MCF 10A (cell line): ENCODE results near the gene PPFIBP2. TPM values are rescaled to one million over a fixed set of nuclear protein-coding genes. Genes with fewer than 3 reads are reported as not detected.
A peak's percentile ranks its signal among the peaks of the same experiment; 100 is the strongest.

Experiments
- Bru-seq: library from RNA; stranded (reverse); fragments of 400-500 nt; gene quantifications from one replicate; lab custom pipeline; 2021; lab: Mats Ljungman, UMichigan
- BruChase-seq, 2 experiments: library from RNA; stranded (reverse); fragments of 400-500 nt; gene quantifications; one replicate each; lab custom pipeline; 2021; lab: Mats Ljungman, UMichigan
- BruUV-seq: library from RNA; stranded (reverse); fragments of 400-500 nt; replicated peaks from 2 replicates; lab custom pipeline; 2021; lab: Mats Ljungman, UMichigan
- CTCF ChIA-PET: fragments of 300-600 bp; sonication (Branson Sonifier 250); formaldehyde crosslinking; extraction: SDS; loops from one replicate; lab custom pipeline; 2021; ENCODE audit warnings: antibody characterized with exemption, inconsistent platforms; lab: Yijun Ruan, JAX
- POLR2A ChIA-PET: fragments of 300-600, 350-650 bp; sonication (Branson Sonifier 250); formaldehyde crosslinking; extraction: SDS; loops from one replicate; lab custom pipeline; 2020; ENCODE audit warnings: antibody characterized with exemption, inconsistent platforms; lab: Yijun Ruan, JAX
- DNase-seq: peaks from one replicate; pipeline ENCODE4 v3.0.0-alpha.2; 2018; ENCODE audit not compliant: unreplicated experiment
- H3K27ac Mint-ChIP-seq: one replicate; pipeline ENCODE4 v1.8.0; 2022; ENCODE audit warnings: mild to moderate bottlenecking, low read depth, mixed read lengths; ENCODE audit not compliant: unreplicated experiment
- H3K27me3 Mint-ChIP-seq: one replicate; pipeline ENCODE4 v1.8.0; 2022; ENCODE audit warnings: mixed read lengths; ENCODE audit not compliant: insufficient read depth, unreplicated experiment
- H3K36me3 Mint-ChIP-seq: one replicate; pipeline ENCODE4 v1.8.0; 2022; ENCODE audit warnings: mild to moderate bottlenecking, moderate library complexity, mixed read lengths; ENCODE audit not compliant: insufficient read depth, unreplicated experiment
- H3K4me1 Mint-ChIP-seq: one replicate; pipeline ENCODE4 v1.8.0; 2022; ENCODE audit warnings: mixed read lengths; ENCODE audit not compliant: insufficient read depth, unreplicated experiment
- H3K4me3 Mint-ChIP-seq: one replicate; pipeline ENCODE4 v1.8.0; 2022; ENCODE audit warnings: mild to moderate bottlenecking, moderate library complexity, mixed read lengths; ENCODE audit not compliant: unreplicated experiment
- H3K9me3 Mint-ChIP-seq: one replicate; pipeline ENCODE4 v1.8.0; 2022; ENCODE audit warnings: mixed read lengths; ENCODE audit not compliant: unreplicated experiment
- CTCF ChIP-seq: fragments of 200-600 bp; IDR thresholded peaks from one replicate; pipeline ENCODE4 v1.8.0; 2022; ENCODE audit warnings: antibody characterized with exemption, mild to moderate bottlenecking; ENCODE audit not compliant: unreplicated experiment
- intact Hi-C: fragments of 100-400 bp; cut with micrococcal nuclease; formaldehyde crosslinking; loops from 2 replicates; pipeline ENCODE4 v1.14.1; 2022
- long read RNA-seq: library from polyadenylated mRNA; stranded (forward); transcript quantifications from one replicate; pipeline ENCODE4 v2.0.0, GENCODE V29; 2022
- total RNA-seq: library from RNA; stranded (reverse); gene quantifications from 2 replicates; pipeline ENCODE4 v1.2.3, GENCODE V29; 2022

Gene PPFIBP2
- total RNA-seq (3.5 and 4.3 TPM in 2 replicates), Bru-seq, nascent RNA (percentile 37 among the genes with signal in this experiment), BruChase-seq, experiment 1, labeled RNA remaining after a 6-hour chase (percentile 28 among the genes with signal in this experiment), BruChase-seq, experiment 2, labeled RNA remaining after a 2-hour chase (percentile 31 among the genes with signal in this experiment)
- long read RNA-seq, partial matches to known transcripts = 2 of 12 reads
- long read RNA-seq, other reads (novel, unspliced or antisense) = 7 of 12 reads

GRCh38 chr11:7513234-7514098 lies at the start of gene PPFIBP2:
PPFIBP2 (plus strand) TSS chr11:7513999; CDS start chr11:7549476, 35,477 bp downstream.
- peak within 1 kb of the TSS; percentile 52 for H3K27ac Mint-ChIP-seq
- peak within 1 kb of the TSS; percentile 83 for H3K4me3 Mint-ChIP-seq
- ChIA-PET CTCF (interaction anchor here (0.5 to 5.7 kb wide), 52 partner anchors 8 to 512 kb away, joined by 3 to 38 read pairs (median 4); no protein-coding TSS in a partner anchor), POLR2A (interaction anchor here (0.7 to 1.3 kb wide), 2 partner anchors 10 to 152 kb away, joined by 4 to 5 read pairs; no protein-coding TSS in a partner anchor)
- no peaks in the 10 kb centered on the region for H3K4me1 Mint-ChIP-seq
- H3K9me3 Mint-ChIP-seq = no peaks in the 10 kb centered on the region
- no peaks in the 10 kb centered on the region for H3K36me3 Mint-ChIP-seq
- intact Hi-C loops = loop anchor here (1.0 kb wide), 3 partner anchors 58 to 152 kb away; no protein-coding TSS in a partner anchor
- peaks cover 17% of the 10 kb centered on the region for H3K27me3 Mint-ChIP-seq
- DNase-seq = peak; percentile 70
- peak; percentile 74 for TF ChIP-seq CTCF
- no TSS peak for BruUV-seq

- Mint-ChIP-seq H3K9me3 (no peaks in the 10 kb centered on the region), H3K36me3 (no peaks in the 10 kb centered on the region), H3K27me3 (no peaks in the 10 kb centered on the region), H3K4me1 (no peaks in the 10 kb centered on the region), H3K4me3 (no peak overlapping the region), H3K27ac (no peak overlapping the region)
- intact Hi-C loops = no loop called here
- TF ChIP-seq CTCF = no peak
- no TSS peak for BruUV-seq
- ChIA-PET CTCF (interaction anchor here (1.1 kb wide), 1 partner anchor 209 kb away, joined by 4 read pairs; no protein-coding TSS in a partner anchor), POLR2A (no interaction called here)
- no peak for DNase-seq
Measured at GRCh38 chr11:7467652-7468051, 46.1 kb upstream of the PPFIBP2 start.

GRCh38 chr11:7469351-7469865 lies 44.4 kb upstream of the PPFIBP2 start:
- intact Hi-C loops = no loop called here
- Mint-ChIP-seq H3K4me1 (no peaks in the 10 kb centered on the region), H3K9me3 (no peaks in the 10 kb centered on the region), H3K4me3 (no peak overlapping the region), H3K36me3 (no peaks in the 10 kb centered on the region), H3K27me3 (no peaks in the 10 kb centered on the region), H3K27ac (no peak overlapping the region)
- POLR2A ChIA-PET = interaction anchor here (0.6 kb wide), 1 partner anchor 20 kb away, joined by 3 read pairs; no protein-coding TSS in a partner anchor
- no TSS peak for BruUV-seq
- TF ChIP-seq CTCF = no peak
- CTCF ChIA-PET = interaction anchor here (0.6 to 1.8 kb wide), 4 partner anchors 23 to 1402 kb away, joined by 3 to 8 read pairs (median 4); no protein-coding TSS in a partner anchor
- no peak for DNase-seq
